Activated CD4-positive, alpha-beta T cell treated with anti-CD3 and anti-CD28 coated beads, Interleukin-2, Interleukin-6, amounts not matched to agents 100 ng/mL and 50 ng/mL, durations not matched to agents 16 hours and 8 hours (primary cell): ENCODE measurements around the gene GSE1.

Experiments
- DNase-seq: peaks from one replicate; pipeline ENCODE4 v3.0.0-alpha.2; 2020

Gene GSE1

GRCh38 chr16:85663891-85664321 is 50.8 kb downstream of the GSE1 start:
- no peak for DNase-seq

DNA sequence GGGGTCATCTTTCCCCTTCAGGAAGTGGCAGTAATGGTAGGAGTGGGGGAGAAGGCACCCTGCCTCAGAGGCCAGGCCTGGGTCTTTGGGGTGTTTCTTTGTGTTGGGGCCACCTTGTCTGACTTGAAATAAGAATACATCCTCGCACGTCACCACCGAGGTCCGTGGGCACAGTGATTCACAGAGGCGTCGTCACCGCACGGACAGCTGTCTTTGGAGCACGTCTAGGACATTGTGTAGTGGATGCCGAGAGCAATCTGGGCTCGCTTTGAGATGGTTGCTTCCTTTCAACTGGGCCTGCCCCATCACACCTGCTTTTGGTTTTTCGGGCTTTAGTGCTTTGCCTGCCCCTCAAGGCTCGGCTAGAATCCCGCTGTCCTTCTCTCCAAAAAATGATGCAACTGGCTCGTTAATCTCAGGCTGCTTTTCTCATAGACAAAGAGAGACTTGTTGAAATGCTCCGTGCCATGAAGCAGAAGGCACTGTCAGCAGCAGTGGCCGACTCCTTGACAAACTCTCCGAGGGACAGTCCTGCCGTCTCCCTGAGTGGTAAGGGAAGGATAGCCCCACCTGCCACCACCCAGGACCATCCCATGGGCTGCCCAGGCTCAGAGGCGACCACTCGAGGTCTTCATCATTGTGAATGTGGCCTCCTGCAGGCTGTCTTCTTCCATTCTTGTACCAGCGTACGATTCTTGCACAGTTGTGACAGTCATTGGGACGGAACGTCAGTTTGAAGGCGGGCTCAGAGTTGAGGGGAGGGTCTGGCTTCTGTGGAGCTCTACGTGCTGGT is 51.7 kb downstream of the GSE1 start:
- no peak for DNase-seq

DNA sequence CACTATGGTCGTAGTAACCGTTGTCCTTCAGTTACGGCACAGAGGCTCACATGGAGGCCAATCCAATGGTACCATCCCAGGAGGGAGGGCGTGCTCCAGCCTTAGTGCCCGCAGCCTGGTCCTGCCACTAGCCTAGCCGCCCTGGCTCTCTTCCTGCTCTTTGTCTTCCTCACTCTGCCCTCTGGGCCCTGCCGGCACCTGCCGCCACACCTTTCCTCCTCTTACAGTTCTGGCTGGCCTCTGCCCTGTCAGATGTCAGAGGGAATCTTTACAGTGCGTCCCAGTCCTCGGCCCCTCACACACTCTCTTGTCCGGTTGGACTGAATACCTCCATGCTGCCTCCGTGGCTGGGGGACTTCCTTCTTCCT is 52.2 kb downstream of the GSE1 start:
- no peak for DNase-seq

GRCh38 chr16:85665929-85666328 is 52.8 kb downstream of the GSE1 start:
- DNase-seq = no peak

DNA sequence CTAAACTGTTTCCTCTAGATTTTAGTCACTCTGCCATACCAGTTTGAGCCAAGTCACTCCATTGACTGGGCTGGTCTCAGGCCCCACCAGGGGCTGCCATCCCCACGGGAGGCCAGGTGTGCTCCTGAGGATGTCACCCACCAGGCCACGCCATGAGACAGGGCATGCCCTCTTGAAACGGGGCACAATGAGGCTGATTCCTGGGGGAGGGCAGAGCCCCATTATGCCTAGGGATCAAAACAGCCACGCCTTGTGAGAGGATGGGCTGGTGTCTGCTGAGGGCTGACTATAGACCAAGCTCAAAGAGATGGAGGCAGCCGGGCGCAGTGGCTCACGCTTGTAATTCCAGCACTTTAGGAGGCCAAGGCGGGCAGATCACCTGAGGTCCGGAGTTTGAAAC is 54.1 kb downstream of the GSE1 start:
- no peak for DNase-seq

DNA sequence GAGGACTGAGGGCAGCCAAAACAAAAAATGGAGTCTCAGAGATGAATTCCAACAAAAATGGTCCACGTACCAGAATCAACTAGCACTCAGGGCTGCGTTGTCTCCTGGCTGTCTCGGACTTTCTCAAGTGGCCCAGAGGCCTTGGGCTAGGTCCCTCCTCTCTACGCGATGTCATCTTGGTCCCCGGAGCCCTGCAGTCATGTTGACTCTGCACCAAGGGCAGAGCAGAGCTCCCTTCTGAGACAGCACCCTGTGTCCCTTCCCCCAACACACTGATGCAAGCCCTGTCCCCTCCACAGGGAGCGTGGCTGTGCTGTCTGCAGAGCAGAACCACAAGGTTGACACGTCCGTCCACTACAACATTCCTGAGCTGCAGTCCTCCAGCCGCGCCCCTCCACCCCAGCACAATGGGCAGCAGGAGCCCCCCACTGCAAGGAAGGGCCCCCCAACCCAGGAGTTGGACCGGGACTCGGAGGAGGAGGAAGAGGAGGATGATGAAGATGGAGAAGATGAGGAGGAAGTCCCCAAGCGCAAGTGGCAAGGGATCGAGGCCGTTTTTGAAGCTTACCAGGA is 54.8 kb downstream of the GSE1 start:
- no peak for DNase-seq

DNA sequence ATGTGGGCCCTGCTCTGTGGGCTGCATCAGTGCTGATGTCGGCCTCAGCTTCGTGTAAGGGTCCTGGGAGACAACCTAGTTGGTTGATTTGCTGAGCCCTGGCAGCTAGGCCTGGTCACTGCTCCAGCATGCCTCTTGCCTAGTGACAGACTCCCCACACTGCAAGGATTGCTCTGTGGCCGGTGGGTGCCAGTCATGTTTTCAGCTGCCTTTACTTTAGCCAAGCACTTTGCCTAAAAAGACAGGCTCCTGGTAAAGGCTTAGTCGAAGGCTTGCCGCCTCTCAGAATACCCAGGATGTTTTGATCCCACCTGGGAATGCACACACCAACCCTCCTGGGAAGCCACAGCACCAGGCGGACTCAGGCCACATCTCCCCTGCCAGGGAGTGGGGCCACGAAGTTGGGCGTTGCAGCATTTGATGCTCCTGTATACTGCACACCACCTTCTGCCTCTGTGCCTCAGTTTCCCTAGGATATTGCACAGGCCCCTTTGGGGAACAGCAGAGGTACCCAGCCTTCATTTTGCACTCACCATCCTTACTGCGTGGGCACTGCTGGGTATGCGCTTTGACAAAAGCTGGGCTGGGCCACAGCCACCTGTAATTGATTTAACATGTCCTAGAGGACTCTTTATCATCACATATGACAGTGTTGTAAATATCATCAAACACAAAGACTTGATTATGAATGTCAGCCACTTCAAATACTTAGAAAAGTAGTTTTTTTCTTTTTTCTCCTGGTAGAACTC is 55.7 kb downstream of the GSE1 start:
- DNase-seq = no peak

- DNase-seq = no peak
Observed at GRCh38 chr16:85670840-85671239, 57.7 kb downstream of the GSE1 start.

GRCh38 chr16:85673529-85674417 is 60.7 kb downstream of the GSE1 start:
- no peak for DNase-seq

- DNase-seq = no peak
Observed at GRCh38 chr16:85674418-85674755, 61.3 kb downstream of the GSE1 start.

- DNase-seq = no peak
Observed at GRCh38 chr16:85674828-85675227, 61.7 kb downstream of the GSE1 start.

- DNase-seq = no peak
Observed at GRCh38 chr16:85675251-85675874, 62.2 kb downstream of the GSE1 start.

DNA sequence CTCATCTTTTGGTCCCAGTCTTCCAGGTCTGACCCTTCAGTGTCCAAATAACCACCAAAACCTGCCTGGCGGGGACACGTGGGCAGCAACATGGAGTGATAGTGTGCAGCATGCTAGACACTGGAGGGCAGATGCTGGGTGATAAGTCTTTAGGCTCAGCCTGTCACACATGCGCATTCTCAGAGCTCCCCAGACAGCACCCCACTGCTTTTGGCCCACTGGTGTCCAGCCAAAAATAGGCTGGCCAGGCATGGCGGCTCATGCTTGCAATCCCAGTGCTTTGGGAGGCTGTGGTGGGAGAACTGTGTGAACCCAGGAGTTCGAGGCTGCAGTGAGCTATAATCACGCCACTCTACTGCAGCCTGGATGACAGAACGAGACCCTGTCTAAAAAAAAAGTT is 63.3 kb downstream of the GSE1 start:
- no peak for DNase-seq

- DNase-seq = peak; percentile 12
Observed at GRCh38 chr16:85677383-85677967, 64.4 kb downstream of the GSE1 start.

DNA sequence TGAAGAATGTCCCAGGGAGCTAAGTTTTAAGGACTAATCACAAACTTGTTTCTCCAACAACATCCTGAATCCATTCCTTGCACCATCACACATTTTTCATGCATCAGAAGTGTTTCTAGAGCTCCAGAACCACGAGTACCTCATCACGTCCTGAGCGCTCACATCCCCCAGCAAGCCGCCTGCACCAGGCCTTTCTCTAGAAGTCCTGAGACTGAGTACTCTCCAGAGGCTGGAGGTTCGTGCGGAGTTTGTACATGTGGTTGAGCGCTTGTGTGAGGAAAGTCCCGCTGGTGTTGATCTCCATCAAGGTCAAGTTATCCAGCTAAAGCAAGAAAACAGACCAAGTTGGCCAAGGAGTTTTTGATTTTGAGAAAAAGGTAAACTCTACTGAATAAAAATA is 64.9 kb downstream of the GSE1 start:
- DNase-seq = no peak

GRCh38 chr16:85678821-85679220 is 65.7 kb downstream of the GSE1 start:
- DNase-seq = no peak

DNA sequence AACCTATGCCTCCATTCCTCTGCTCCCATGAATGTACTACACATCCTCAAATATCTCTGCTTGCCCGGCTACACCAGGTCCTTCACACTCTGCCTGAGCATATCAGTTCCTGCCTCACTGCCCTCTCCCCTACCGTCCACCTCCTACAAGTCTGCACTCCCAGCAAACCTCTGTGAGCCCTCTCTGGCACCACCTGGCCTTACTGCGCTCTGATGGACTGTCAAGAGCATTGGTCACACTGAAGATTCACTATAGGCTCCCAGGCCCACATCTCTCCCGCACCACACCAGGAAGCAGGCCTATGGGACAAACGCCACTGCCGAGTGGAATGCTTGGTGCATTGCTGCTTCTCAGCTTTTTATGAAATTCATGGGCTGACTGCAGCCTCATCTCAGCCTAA is 66.7 kb downstream of the GSE1 start:
- DNase-seq = no peak

GRCh38 chr16:85680352-85680944 is 67.3 kb downstream of the GSE1 start:
- no peak for DNase-seq

GRCh38 chr16:85681255-85681654 is 68.1 kb downstream of the GSE1 start:
- DNase-seq = no peak

DNA sequence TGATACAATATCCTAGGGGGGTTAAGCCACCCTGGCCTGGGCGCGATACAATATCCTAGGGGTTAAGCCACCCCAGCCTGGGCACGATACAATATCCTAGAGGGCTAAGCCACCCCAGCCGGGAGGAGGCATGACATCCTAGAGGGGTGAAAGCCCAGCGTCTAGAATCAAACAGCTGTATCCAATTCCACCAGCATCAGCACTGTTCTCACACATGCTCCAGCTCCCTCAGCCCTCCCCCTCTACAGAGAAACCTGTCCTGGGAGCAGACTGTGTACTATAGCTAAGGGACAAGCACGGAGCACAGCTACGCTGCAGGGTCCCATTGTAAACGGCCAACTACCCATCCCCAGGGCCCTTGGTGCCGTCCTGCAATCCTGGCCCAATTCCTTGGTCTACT is 69.4 kb downstream of the GSE1 start:
- DNase-seq = no peak

DNA sequence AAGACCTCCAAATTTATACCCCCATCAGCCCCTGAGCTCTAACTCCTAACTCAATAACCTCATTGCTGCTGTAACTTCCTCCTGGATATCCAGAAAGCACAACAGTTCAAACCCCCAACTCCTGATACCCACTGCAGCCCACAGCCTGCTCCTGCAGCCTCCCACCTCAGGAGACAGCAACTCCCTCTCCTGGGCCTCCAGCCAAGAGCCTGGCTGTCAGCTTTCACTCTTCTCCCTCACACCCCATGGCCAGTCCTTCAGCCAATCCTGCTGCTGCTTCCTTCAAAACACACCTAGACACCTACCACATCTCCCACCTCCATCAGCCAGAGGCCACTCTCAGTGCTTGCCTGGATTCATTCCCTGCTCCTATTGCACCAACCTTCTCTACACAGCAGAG is 70.2 kb downstream of the GSE1 start:
- no peak for DNase-seq

DNA sequence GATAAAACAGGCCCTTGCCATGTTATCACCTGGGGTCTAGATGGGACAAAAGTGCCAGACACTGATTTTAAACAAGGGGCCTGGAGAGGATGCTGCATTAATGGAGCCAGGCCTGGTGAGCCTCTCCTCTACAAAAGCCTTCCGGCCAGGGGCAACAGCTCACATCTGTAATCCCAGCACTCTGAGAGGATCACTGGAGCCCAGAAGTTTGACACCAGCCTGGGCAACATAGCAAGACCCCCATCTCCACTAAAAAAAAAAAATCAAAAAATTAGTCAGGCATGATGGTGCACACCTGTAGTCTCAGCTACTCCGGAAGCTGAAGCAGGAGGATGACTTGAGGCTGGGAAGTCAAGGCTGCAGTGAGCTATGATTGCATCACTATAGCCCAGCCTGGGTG is 72.1 kb downstream of the GSE1 start:
- DNase-seq = no peak
